Suprapubic skin (tissue), 3 donors: ENCODE measurements around the gene DHRS4L2.

Experiments used
- EP300 ChIP-seq: sonication (generic); formaldehyde crosslinking; IDR thresholded peaks from one replicate; pipeline ENCODE4 v1.6.1; 2017; ENCODE audit warnings: antibody characterized with exemption
- TF ChIP-seq, protein P1 (sequence below), 2 donors: fragments of 200-600 bp in 1 of 2; fragments of 450-650 bp in 1 of 2; sonication (generic) in 1 of 2; IDR thresholded peaks; one replicate each; pipeline ENCODE4 v1.5.1; 2016 to 2019; ENCODE audit warnings: antibody characterized with exemption in 2 of 2, mild to moderate bottlenecking in 1 of 2, moderate library complexity in 1 of 2

DNA sequence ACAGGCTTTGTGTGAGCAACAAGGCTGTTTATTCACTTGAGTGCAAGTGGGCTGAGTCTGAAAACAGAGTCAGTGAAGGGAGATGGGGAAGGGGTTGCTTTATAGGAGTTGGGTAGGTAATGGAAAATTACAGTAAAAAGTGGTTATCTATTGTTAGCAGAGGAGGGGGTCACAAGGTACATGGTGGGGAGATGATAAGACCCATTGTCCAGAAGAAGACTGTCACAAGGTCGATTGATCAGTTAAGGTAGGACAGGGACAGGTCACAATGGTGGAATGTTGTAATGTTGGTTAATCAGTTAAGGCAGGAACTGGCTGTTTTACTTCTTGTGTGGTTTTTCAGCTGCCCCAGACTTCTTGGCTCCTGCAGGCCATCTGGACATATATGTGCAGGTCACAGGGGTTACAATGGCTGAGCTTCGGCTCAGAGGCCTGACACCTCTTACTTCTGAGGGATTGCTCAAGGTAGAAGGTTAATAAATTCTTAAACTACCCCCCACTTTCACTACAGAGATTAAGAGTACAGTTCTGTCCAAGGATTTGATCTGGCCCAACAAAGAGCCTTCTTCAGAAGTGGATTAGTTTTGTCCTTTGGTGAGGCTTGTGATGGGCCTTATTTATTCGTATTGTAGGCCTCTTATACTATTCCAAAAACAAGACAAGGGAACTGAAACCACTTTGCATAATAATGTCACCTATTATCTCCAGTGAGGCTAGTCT, 49.0 kb upstream of the DHRS4L2 start:
- TF ChIP-seq, protein P1, sequence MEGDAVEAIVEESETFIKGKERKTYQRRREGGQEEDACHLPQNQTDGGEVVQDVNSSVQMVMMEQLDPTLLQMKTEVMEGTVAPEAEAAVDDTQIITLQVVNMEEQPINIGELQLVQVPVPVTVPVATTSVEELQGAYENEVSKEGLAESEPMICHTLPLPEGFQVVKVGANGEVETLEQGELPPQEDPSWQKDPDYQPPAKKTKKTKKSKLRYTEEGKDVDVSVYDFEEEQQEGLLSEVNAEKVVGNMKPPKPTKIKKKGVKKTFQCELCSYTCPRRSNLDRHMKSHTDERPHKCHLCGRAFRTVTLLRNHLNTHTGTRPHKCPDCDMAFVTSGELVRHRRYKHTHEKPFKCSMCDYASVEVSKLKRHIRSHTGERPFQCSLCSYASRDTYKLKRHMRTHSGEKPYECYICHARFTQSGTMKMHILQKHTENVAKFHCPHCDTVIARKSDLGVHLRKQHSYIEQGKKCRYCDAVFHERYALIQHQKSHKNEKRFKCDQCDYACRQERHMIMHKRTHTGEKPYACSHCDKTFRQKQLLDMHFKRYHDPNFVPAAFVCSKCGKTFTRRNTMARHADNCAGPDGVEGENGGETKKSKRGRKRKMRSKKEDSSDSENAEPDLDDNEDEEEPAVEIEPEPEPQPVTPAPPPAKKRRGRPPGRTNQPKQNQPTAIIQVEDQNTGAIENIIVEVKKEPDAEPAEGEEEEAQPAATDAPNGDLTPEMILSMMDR (IDR thresholded peaks at IDR 0.05), result no peak
- no peak for TF ChIP-seq EP300
